ENCODE data around the gene TINAG. TPM values are rescaled to one million over a fixed set of nuclear protein-coding genes. Genes with fewer than 3 reads are reported as not detected.

TINAG gene
- total RNA-seq, 4 donors from 2014 or later, result not detected

GRCh38 chr6:54415517-54415916 is 107.3 kb downstream of the TINAG start:
- 73 to 83% methylated on average over 3 of the region's 3 CpGs for WGBS, 2 donors
- H3K27me3 ChIP-seq, result no peaks in the 10 kb centered on the region
- intact Hi-C loops (cut with DNase I), result no loop called here
- H3K9me3 ChIP-seq, result no peaks in the 10 kb centered on the region
- TF ChIP-seq POLR2A (IDR thresholded peaks at IDR 0.05) (no peak), CTCF (IDR thresholded peaks at IDR 0.05) (no peak)
- DNase-seq, result no peak
- no peaks in the 10 kb centered on the region for H3K36me3 ChIP-seq
- H3K27ac ChIP-seq, result no peak overlapping the region
- H3K4me3 ChIP-seq, result no peak overlapping the region
- no peaks in the 10 kb centered on the region for H3K4me1 ChIP-seq

- Histone ChIP-seq H3K27me3 (no peaks in the 10 kb centered on the region), H3K4me1 (no peaks in the 10 kb centered on the region), H3K4me3 (no peak overlapping the region), H3K9me3 (no peaks in the 10 kb centered on the region), H3K27ac (no peak overlapping the region), H3K36me3 (no peaks in the 10 kb centered on the region)
- 29 to 39% methylated on average over 3 of the region's 3 CpGs for WGBS, 2 donors
- no peak for DNase-seq
- intact Hi-C loops (cut with DNase I), result no loop called here
- no peak for TF ChIP-seq CTCF (IDR thresholded peaks at IDR 0.05)
- no peak for TF ChIP-seq POLR2A (IDR thresholded peaks at IDR 0.05)
These were observed 111.6 kb downstream of the TINAG start for GRCh38 chr6:54419885-54420284.

GRCh38 chr6:54426995-54427394 is 118.8 kb downstream of the TINAG start:
- H3K4me1 ChIP-seq, result no peaks in the 10 kb centered on the region
- no peaks in the 10 kb centered on the region for H3K36me3 ChIP-seq
- intact Hi-C loops (cut with DNase I), result no loop called here
- H3K9me3 ChIP-seq, result no peaks in the 10 kb centered on the region
- H3K27ac ChIP-seq, result no peak overlapping the region
- H3K4me3 ChIP-seq, result no peak overlapping the region
- no peak for TF ChIP-seq CTCF (IDR thresholded peaks at IDR 0.05)
- TF ChIP-seq POLR2A (IDR thresholded peaks at IDR 0.05), result no peak
- no peaks in the 10 kb centered on the region for H3K27me3 ChIP-seq
- no peak for DNase-seq

GRCh38 chr6:54427396-54427937 is 119.2 kb downstream of the TINAG start:
- H3K9me3 ChIP-seq, result no peaks in the 10 kb centered on the region

GRCh38 chr6:54428431-54428830 is 120.2 kb downstream of the TINAG start:
- intact Hi-C loops (cut with DNase I), result no loop called here
- WGBS, 2 donors, result 76 to 93% methylated on average over 1 of the region's 1 CpG
- DNase-seq, result no peak
- TF ChIP-seq CTCF (IDR thresholded peaks at IDR 0.05), result no peak
- no peak for TF ChIP-seq POLR2A (IDR thresholded peaks at IDR 0.05)
- Histone ChIP-seq H3K9me3 (no peaks in the 10 kb centered on the region), H3K27ac (no peak overlapping the region), H3K4me1 (no peaks in the 10 kb centered on the region), H3K27me3 (no peaks in the 10 kb centered on the region), H3K4me3 (no peak overlapping the region), H3K36me3 (no peaks in the 10 kb centered on the region)

More at GRCh38 chr6:54427396-54427937, 119.2 kb downstream of the TINAG start:
- intact Hi-C loops (cut with DNase I), result no loop called here
- Histone ChIP-seq H3K4me1 (no peaks in the 10 kb centered on the region), H3K36me3 (no peaks in the 10 kb centered on the region), H3K27ac (no peak overlapping the region), H3K27me3 (no peaks in the 10 kb centered on the region), H3K4me3 (no peak overlapping the region)
- no peak for DNase-seq
- WGBS, 2 donors, result 31% methylated on average over 1 of the region's 1 CpG
- TF ChIP-seq POLR2A (IDR thresholded peaks at IDR 0.05) (no peak), CTCF (IDR thresholded peaks at IDR 0.05) (no peak)

Data from esophagus squamous epithelium (tissue), 5 donors.